Neural cell (in vitro differentiated cells): ENCODE measurements around the gene PTPRN2.

Experiments
- CTCF ChIP-seq: fragments of 450-650 bp; IDR thresholded peaks from 2 replicates; pipeline ENCODE4 v1.5.1; 2014; ENCODE audit warnings: antibody characterized with exemption, mild to moderate bottlenecking, moderate library complexity; ENCODE audit not compliant: poor library complexity, severe bottlenecking
- RAD21 ChIP-seq: fragments of 450-650 bp; conservative IDR thresholded peaks from 2 replicates; pipeline ENCODE4 v1.6.1; 2014; ENCODE audit warnings: antibody characterized with exemption, mild to moderate bottlenecking, moderate library complexity
- REST ChIP-seq: IDR thresholded peaks from 2 replicates; pipeline ENCODE4 v1.6.1; 2012; ENCODE audit warnings: borderline replicate concordance
- SMC3 ChIP-seq: fragments of 450-650 bp; conservative IDR thresholded peaks from 2 replicates; pipeline ENCODE4 v1.6.1; 2014; ENCODE audit warnings: antibody characterized with exemption, mild to moderate bottlenecking, moderate library complexity; ENCODE audit not compliant: poor library complexity

- TF ChIP-seq CTCF: no peak
- TF ChIP-seq RAD21: no peak
- TF ChIP-seq REST: no peak
- TF ChIP-seq SMC3: no peak
These were observed 243.6 kb downstream of the PTPRN2 start for GRCh38 chr7:158343936-158344455.
